GM23338 (cell line): ENCODE data around the gene DCHS1.

Source experiments
- CREB1 ChIP-seq: fragments of 250-450 bp; sonication (Bioruptor Pico); IDR thresholded peaks from 2 replicates; pipeline ENCODE4 v1.5.0; 2020; ENCODE audit warnings: low read depth, mild to moderate bottlenecking, moderate library complexity
- CTCF ChIP-seq, 2 experiments: fragments of 200-600 bp in 1 of 2; sonication (generic) in 1 of 2; conservative IDR thresholded peaks; 2 replicates each; pipeline versions ENCODE4 v1.5.1 to v1.6.1; 2016 to 2017; ENCODE audit warnings: antibody characterized with exemption in 2 of 2, low read depth in 2 of 2, mild to moderate bottlenecking in 2 of 2, moderate library complexity in 1 of 2
- EZH2 ChIP-seq: fragments of 200-600 bp; sonication (generic); IDR thresholded peaks from one replicate; pipeline ENCODE4 v1.8.0; 2017; ENCODE audit warnings: antibody characterized with exemption, mild to moderate bottlenecking, low read depth; ENCODE audit not compliant: unreplicated experiment
- EZH2phosphoT487 ChIP-seq: fragments of 200-600 bp; sonication (generic); IDR thresholded peaks from one replicate; pipeline ENCODE4 v1.8.1; 2018; ENCODE audit warnings: antibody characterized with exemption; ENCODE audit not compliant: unreplicated experiment
- JUNB ChIP-seq: IDR thresholded peaks from one replicate; pipeline ENCODE4 v1.6.1; 2016; ENCODE audit warnings: antibody characterized with exemption; ENCODE audit not compliant: unreplicated experiment
- POLR2AphosphoS5 ChIP-seq: IDR thresholded peaks from 2 replicates; pipeline ENCODE4 v1.6.1; 2016; ENCODE audit warnings: antibody characterized with exemption, low read depth
- ZNF114 ChIP-seq: fragments of 250-450 bp; sonication (Bioruptor Pico); IDR thresholded peaks from 2 replicates; pipeline ENCODE4 v1.5.0; 2020; ENCODE audit warnings: mild to moderate bottlenecking, moderate library complexity

DNA sequence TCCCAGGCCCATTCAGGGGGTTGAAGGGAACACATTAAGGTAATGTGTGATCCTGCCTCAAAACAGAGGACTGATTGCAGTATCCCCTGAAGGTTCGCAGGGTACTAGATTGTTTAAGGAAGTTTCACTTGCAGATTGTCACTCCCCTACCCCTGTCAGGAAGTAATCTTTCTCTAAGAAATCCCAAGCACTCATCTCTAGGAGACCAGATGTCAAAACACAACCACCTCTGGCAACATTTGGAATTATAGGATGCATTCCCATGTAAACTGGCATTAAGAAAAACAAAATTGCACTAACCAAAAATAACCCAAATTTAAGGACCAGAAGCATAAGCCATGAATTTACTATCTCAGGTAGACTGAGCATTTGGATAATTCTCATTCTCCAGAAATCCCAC lies 25.9 kb upstream of the DCHS1 start:
- TF ChIP-seq CTCF (conservative IDR thresholded peaks at IDR 0.05; ENCODE audit: low read depth in 2 of 2) = no peak
- no peak for TF ChIP-seq CREB1 (CRISPR knock-in tag)
- no peak for TF ChIP-seq EZH2phosphoT487
- TF ChIP-seq POLR2AphosphoS5 = no peak; the same call in 1 of the 2 replicates
- no peak for TF ChIP-seq ZNF114
- no peak for TF ChIP-seq EZH2
- TF ChIP-seq JUNB = no peak
